HG03139 (cell line): Measurements from ENCODE around the gene PEX7.
"Not testable (repeated sequence)": the region's sequence is repeated elsewhere in the genome, so short reads cannot be mapped to it uniquely, and the experiment has no call there.

Experiments
- ATAC-seq: cut with Tn5 transposase; IDR thresholded peaks from one replicate; pipeline ENCODE4 v1.9.1; 2021; ENCODE audit not compliant: unreplicated experiment

The PEX7 gene

GRCh38 chr6:136822376-136823127 lies at the start of gene PEX7:
Gene PEX7, plus strand, starts transcription at chr6:136822592. Its CDS starts 74 bp downstream, at chr6:136822666.
- peak; percentile 93 for ATAC-seq

GRCh38 chr6:136772685-136773472 lies 49.5 kb upstream of the PEX7 start:
- peak; percentile 53 for ATAC-seq

DNA sequence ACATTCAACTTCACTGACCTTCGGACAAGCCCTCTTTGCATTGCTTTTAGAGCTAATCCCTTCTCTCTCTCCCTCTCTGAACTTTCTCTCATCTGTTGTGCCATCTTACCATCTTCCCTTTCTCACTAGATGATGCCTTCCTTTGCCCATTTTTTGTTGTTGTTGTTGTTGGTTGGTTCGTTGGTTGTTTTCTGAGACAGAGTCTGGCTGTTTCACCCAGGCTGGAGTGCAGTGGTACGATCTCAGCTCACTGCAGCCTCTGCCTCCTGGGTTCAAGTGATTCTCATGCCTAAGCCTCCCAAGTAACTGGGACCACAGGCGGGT lies 49.0 kb upstream of the PEX7 start:
- no peak for ATAC-seq

DNA sequence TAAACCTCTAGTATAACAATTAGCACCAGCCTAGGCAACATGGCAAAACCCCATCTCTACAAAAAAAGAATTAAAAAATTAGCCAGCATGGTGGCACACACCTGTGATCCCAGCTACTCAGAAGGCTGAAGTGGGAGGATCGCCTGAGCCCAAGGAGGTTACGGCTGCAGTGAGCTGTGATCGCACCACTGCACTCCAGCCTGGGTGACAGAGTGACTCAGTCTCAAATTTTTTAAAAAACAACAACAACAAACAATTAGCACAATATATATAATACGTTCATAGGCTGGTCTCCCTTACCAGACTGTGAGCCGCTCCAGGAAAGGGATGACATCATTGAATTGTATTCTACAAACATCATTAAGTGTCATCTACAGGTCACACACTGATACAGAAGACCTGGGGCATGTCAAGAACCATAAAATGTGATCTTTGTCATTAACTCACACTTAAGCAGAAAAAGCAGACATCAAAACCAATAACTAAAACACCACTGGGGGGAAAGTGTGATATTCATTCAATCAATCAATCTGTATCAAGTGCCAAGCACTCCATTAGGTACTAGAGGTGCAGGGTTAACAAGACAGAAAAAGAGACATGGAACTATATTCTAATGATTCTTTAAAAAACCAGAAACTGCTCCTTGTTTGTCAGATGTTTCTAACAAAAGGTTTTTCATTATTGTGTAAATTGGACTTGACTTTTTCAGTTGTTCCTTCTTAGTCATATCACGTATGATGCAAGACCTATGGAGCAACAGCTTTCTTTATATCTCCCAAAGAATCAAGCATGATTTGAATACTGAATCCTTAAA lies 48.0 kb upstream of the PEX7 start:
- no peak for ATAC-seq

GRCh38 chr6:136775081-136775480 lies 47.3 kb upstream of the PEX7 start:
- no peak for ATAC-seq

DNA sequence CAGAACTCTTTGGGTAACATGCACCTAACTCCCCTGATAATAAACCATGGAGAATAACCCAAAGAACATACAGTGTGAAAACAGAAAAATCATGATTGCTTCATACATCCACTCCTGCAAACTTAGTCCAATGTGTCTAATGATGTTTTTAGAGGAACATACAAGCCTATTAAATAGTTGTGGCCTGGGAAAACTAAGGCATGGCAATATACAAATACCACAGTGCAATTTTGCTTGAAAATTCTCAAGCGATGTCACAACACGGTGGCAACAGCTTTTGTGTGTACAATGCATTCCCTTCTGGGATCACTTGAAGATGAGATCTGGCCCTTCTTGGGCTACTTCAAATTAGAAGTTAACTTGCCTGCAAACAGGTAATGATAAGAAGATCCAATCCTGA lies 46.8 kb upstream of the PEX7 start:
- ATAC-seq = no peak

DNA sequence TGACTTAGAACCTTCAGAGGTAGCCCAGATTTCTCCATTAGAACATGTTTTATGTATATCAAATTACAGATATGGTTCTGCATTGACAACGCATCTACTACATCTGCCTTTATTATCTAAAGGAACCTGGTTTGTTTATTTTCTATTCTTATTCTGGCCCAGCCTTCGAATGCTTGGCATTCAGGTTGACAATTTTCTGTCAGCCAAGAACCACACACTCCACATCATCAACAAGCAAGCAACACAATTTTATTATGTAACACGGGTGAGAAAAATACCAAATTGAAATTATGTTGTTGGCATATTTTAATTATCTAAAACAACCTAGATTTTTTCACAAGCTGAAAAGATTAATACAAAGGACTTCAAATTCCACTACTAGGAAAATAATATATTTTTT lies 44.7 kb upstream of the PEX7 start:
- no peak for ATAC-seq

DNA sequence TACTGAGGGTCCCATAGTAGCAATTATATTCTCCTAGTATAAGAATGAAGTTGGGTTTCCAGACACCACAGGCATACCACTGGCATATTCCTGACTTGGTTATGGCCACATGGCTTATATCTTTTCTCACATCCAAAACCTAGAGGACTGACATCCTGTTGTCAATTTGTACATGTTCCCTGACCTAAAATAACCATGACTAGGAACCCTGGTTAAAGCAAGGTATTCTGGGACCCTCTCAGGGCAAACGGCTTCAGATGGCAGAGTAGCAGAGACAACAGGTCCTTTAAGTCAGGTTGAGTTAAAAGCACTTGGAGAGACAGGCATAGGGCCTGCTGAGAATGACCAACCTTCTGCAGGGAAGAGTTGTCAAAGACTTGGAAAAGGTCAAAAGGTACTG lies 42.7 kb upstream of the PEX7 start:
- no peak for ATAC-seq

- ATAC-seq = no peak
Measured at GRCh38 chr6:136780972-136781371, 41.4 kb upstream of the PEX7 start.

DNA sequence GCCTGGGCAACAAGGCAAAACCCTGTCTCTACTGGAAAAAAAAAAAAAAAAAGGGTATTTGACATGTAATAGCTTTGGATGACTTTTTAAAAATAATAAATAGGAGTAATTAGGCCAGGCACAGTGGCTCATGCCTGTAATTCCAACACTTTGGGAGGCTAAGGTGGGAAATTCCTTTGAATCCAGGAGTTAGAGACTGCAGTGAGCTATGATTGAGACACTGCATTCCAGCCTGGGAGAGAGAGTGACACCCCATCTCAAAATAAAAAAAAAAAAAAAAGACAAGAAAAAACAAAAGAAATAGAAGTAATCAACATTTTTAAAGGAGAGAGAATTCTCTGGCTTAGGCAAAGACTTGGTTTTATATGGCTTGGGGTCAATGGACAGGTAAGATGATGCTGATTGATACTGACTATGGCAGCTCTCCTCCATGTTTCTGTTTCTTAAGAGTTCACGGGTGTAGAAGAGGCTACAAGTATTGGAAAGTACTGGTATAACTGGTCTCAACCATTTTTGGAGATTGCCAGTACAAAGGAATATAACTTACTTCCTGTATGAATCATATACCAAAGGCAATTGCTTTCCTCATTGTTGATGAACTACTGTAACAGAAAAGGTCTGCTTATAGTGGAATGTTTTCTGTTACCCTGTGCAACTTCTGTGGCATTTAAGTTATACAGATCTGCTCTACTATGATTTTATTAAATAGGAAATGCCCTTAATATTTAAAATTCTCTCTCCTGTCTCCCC lies 40.2 kb upstream of the PEX7 start:
- ATAC-seq = no peak

DNA sequence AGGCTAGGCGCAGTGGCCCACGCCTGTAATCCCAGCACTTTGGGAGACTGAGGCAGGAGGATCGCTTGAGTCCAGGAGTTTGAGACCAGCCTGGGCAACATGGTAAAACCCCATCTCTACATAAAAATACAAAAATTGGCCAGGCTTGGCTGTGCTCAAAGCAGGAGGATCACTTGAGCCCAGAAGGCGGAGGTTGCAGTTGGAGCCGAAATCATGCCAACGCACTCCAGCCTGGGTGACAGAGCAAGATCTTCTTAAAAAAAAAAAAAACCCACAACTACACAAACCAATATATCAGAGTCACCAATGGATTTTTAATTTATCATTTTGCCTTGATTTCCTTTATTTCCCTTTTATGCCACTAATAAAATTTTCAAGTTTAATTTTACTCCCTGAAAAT lies 39.4 kb upstream of the PEX7 start:
- no peak for ATAC-seq

DNA sequence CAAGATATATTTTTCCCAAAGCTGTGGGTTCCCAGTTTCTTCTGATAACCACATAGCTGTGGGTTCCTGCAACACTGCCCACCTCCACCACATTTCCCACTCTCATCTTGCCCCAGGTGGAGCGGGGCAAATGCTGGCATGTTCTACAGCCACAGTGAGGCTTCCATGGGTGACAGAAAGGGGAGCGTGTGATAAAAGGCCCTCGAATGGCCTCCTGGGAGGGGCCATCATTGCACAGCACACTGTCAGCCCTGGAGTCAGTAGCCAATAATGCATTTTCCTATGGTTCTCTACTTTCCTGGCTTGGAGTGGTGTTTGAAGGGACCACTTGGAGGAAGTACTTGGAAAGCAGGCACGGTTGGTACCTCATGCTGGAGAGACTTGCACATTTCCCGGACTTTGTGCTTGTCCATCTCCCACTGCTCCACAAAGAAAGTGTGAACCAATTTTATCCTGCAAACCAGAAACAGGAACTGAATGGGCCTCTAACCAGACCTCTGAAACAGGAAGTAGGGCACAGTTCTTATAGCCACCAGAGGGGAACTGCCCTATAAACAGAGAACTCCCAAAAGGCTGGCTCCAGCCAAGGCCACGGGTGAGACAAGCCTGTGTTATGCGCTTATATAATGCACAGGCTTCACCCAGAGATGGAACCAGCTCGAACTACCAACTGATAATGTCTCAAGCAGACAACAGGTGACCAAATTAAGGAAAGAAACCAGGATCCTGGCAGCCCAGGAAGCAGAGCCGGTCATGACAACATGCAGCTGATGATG lies 38.7 kb upstream of the PEX7 start:
- peak; percentile 74 for ATAC-seq

GRCh38 chr6:136784271-136784664 lies 38.1 kb upstream of the PEX7 start:
- no peak for ATAC-seq

- ATAC-seq = no peak
Measured at GRCh38 chr6:136784910-136785746, 37.3 kb upstream of the PEX7 start.

GRCh38 chr6:136786658-136787057 lies 35.7 kb upstream of the PEX7 start:
- ATAC-seq = no peak

DNA sequence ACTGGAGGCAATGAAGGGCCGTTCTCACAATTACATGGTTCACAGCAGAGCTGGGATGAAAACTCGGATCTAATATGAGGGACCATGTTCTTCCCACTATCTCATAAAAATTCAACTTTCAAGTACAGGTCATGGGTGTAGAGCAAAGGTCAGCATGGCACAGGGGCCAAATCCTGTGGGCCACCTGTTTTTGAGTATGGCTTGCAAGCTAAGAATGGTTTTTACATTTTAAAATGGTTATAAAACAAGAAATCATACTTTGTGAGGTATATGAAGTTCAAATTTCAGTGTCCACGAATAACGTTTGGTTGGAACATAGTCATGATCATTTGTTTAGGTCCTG lies 34.7 kb upstream of the PEX7 start:
- ATAC-seq = no peak

GRCh38 chr6:136788069-136788902 lies 34.1 kb upstream of the PEX7 start:
- no peak for ATAC-seq

- not testable (repeated sequence) for ATAC-seq
Measured at GRCh38 chr6:136789440-136789839, 33.0 kb upstream of the PEX7 start.
